ENCODE measurements around the gene SLX4IP.

The SLX4IP gene

DNA sequence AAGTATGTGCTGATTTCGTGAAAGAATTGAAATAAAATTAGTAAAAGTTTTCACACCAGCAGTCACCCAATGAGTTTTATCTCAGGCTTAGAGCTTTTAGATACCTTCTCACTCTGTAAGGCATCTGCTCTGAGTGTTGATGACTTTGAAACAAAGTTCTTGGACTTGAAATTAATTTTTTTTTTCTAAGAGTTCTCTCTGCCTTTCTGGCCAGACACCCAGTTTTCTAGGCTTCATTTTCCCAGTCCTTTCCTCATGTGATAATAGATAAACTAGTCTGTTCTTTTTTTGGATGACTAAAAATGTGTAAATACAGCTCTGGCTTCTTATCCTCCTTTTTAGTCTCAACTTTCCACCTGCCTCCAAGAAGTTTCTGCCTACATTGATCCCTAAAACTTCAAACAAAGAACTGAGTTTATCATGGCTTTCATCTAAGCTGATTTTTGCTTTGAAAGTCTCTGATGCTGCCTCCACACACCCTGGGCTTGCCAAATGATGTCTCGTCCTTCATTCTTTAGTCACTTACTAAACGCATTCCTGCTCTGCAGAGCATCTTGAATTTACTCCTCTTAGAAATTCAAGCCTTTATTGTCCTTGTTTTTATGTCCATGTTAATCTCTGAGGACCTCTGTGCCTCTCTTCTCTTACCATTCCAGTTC, 32.7 kb downstream of the SLX4IP start:
- DNase-seq, result no peak

DNA sequence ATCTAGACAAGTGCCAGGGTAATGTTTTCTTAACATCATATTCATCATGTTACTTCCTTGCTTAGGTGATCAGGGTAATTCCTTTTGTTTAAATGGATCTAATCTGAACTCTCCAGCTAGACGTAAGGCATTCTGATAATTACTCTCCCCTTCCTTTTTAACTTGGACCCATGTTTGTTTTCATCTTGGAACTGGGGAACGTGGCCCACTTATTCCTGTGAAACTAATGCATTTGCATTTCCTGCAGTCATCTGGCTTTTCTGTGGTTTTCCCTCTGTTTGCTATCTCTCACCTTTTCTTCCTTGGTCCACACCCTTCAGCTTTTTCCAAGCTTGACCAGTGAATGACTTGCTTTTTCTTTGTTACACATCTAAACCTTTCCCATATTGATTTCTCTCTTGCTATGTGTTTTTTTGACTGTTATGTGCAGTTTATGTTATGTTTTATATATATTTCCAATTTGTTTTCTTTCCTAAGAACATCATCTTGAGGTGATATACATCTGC, 33.3 kb downstream of the SLX4IP start:
- DNase-seq, result no peak

- no peak for DNase-seq
Observed at GRCh38 chr20:10469056-10469455, 34.0 kb downstream of the SLX4IP start.

- DNase-seq, result peak; percentile 55
Observed at GRCh38 chr20:10469599-10469998, 34.5 kb downstream of the SLX4IP start.

- DNase-seq, result no peak
Observed at GRCh38 chr20:10470276-10470675, 35.2 kb downstream of the SLX4IP start.

GRCh38 chr20:10472871-10473270, 37.8 kb downstream of the SLX4IP start:
- DNase-seq, result no peak

DNA sequence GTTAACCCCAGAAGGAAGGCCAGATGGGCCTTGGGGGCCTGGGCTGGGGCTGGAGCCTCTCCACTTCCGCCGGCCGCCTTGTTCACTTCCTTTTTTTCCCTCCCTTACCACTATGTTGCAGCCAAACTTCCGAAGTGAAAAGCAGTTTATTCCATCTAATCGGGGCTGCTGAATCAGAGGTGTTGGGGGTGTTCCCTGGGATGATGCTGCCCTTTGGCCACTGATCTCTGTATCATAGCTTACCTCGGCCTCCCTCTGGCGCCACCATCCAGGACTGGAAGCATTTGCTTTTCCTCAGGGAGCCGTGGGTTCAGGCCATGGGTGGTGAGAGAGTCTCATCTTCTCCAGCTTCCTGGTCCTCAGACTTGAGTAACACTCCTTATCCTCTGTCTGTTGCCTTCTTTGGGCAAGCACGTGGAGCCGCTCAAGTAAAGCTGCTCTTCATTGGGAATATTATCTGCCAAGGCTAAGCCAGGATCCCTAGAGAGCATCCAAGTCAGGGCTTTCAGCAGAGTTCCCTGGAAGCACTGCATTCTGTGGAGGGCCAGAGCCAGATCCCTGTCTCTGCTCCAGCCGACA, 39.6 kb downstream of the SLX4IP start:
- DNase-seq, result no peak

- DNase-seq, result no peak
Observed at GRCh38 chr20:10475225-10475624, 40.1 kb downstream of the SLX4IP start.

GRCh38 chr20:10476319-10476724, 41.2 kb downstream of the SLX4IP start:
- DNase-seq, result no peak

DNA sequence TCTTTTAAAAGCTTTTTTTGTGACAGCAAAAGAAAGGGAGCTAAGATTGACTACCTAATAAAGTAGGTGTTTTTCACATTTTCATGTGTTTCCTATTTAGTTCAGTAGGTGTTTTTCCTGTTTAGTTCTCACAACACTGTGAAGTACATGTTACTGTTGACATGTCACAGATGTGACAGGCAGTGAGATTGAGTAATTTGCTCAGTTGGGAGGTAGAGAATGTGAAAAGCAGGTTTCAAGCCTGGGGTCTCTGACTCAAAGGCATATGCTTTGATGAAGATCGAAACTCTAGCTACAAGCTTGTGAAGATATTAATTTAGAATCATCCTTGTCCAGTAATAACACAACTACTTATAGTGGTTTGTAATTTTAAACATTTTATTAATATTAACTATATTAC, 43.1 kb downstream of the SLX4IP start:
- DNase-seq, result no peak

DNA sequence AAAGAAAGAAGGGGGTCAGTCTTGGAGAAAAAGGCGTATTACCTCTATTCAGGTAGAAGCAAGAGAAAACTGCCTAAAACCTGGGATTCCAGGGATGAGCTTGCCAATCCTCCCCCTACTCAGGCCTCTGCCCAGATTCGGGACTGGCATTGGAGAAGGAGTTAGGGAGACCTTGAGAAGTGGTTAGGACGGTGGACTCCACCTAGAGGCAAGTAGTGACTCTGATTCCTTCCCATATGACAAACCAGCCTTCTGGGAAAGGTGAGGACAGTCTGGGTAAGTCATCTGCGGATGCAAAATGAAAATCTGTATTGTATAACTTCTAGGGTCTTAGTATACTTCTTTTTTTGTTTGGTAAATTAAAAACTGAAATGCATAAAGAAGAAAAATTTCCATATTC, 43.8 kb downstream of the SLX4IP start:
- no peak for DNase-seq

DNA sequence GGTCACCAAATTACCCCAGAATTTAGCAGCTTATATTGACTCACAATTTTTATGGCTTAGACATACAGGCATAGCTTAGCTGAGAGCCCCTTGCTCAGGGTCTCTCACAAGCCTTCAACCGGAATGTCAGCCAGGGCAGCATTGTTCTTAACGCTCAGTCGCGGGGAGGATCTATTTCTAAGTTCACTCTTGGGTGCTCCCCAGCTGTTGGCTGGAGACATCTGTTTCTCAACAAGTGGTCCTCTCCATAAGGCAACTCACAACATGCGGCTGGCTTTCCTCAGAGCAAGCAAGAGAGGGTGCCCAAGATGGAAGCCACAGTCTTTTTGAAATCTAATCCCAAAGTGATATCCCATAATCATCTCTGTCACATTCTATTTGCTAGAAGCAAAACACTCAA, 46.6 kb downstream of the SLX4IP start:
- DNase-seq, result no peak

- DNase-seq, result no peak
Observed at GRCh38 chr20:10483691-10484090, 48.6 kb downstream of the SLX4IP start.

DNA sequence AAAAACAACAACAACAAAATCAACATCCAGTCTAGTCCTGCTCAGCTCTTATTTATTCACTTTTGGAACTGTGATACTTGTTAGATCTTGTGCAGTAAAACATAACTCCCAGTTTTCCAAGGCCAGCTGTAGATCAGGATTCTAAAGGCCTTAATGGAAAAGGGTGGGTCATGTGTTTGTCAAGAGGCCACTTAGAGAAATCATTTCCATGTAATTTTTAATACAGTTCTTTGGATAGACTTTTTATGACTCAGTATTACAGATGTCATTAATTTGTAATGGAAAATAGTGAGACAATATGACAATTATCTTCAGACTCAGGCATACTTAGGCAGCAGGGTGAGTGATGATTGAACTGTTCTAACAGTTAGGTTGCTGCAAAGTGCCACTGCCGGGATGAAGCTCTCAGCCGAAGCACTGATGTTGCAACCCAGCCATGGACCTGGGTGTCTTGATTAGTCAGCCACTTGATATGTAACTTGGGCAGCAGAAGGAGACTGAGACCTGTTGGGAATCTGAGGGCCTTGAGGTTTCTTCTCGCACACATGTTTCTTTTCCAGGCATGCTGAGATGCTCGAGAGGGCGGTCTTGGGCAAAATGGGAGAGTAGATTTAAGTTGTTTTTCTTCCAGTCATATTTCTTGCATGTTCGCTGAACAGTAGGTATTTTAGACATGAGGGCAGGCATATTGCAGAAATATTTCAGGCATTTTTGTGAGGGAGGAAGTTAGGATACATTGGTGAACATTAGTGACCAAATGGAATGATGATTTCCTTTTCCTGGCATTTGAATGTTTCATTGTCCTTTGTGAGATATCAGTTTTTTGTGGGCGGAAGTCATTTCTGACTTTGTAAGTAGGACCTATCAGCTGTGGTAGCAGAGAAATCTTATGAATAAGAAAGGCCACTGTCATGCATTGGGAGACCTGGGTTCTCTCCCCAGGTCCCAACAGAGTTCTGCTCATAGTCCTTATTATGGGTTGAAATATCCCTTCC, 52.3 kb downstream of the SLX4IP start:
- DNase-seq, result no peak

- no peak for DNase-seq
Observed at GRCh38 chr20:10488534-10488933, 53.4 kb downstream of the SLX4IP start.

- no peak for DNase-seq
Observed at GRCh38 chr20:10489853-10490252, 54.7 kb downstream of the SLX4IP start.

DNA sequence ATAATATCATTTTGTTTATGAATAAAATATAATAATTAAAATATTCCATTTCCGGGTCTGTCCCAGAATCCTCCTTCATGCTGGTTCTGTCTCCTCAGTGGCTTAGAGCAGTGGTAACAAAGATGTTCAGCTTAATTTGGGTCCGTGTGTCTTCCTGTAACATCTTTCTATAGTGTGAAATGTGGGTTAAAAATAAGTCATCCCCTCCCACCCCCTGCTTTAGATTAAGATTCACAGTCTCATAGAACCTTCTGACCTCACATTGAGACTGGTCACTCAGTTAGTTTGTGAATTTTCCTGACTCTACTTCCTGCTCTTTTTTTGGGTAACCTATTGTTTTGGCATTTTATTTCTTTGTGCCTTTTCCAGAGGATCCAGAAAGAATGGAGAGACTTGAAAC, 55.2 kb downstream of the SLX4IP start:
- no peak for DNase-seq

DNA sequence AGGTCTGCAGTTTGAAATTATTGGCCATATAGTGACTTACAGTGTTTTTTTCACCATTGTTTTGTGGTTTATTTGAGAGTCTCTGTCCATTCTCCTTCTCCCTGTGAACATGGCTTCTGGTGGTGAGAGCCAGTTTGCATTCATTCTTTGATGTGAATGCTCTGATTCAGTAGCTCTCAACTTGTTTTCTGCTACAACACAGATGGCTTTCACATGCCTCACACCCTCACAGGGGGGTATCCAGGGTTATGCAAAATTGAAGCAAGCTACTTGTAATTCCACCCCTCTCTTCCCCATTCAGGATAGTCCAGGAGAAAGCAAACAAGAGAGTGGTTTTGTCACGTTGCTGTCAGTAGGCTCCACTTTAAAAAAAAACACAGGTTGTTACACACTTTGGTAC, 55.6 kb downstream of the SLX4IP start:
- no peak for DNase-seq

- DNase-seq, result no peak
Observed at GRCh38 chr20:10492065-10492464, 57.0 kb downstream of the SLX4IP start.

- DNase-seq, result no peak
Observed at GRCh38 chr20:10492844-10493243, 57.7 kb downstream of the SLX4IP start.

DNA sequence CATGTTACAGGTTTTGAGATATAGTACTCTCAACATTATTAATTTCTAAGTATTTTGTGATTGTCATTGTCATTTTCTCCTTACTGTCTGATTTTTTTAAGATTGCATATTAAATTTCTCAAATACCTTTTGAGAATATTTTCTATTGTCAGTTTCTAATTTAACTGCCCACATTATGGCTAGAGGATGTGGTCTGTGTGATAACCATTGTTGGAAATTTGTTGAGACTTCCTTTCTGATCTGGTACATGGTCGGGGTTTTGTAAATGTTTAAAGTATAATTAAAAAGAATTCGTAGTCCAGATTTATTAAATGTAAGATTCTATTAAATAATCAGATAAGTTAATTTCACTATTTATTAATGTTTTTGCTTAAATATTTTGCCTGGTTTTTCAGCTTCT, 60.1 kb downstream of the SLX4IP start:
- DNase-seq, result no peak

DNA sequence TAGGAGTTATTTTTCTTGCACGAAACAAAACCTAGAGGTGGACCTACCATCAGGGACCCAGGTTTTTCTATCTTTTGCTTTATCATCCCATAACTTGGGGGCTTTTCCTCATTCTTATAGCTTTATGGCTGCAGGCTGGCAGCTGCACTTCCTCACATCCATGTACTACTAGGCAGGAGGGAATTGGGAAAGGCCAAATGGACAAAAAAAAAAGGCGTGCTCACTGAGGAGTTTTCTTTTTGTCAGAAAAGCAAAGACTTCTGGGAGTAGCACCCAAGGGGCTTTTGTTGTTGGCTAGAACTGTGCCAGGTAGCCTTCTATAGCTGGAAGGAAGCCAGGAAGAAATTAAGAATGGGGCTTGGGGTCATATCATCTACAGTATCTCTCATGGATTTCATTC, 61.4 kb downstream of the SLX4IP start:
- DNase-seq, result no peak

- DNase-seq, result no peak
Observed at GRCh38 chr20:10497283-10497682, 62.2 kb downstream of the SLX4IP start.

- DNase-seq, result no peak
Observed at GRCh38 chr20:10497791-10498190, 62.7 kb downstream of the SLX4IP start.
